Stimulated activated CD4-positive, alpha-beta T cell treated with anti-CD3 and anti-CD28 coated beads, Interleukin-1b, Interleukin-23, amount 100 ng/mL, for 4 hours (primary cell): ENCODE measurements around the gene OTOS.

Experiments used
- DNase-seq, 2 donors: peaks; one replicate each; pipeline ENCODE4 v3.0.0-alpha.2; 2020; ENCODE audit warnings: low read depth in 2 of 2

The OTOS gene

GRCh38 chr2:240114233-240114632 lies 26.2 kb downstream of the OTOS start:
- DNase-seq: no peak

- DNase-seq: no peak
Measured at GRCh38 chr2:240112914-240113690, 27.4 kb downstream of the OTOS start.

GRCh38 chr2:240111253-240111652 lies 29.2 kb downstream of the OTOS start:
- no peak for DNase-seq

- DNase-seq: no peak
Measured at GRCh38 chr2:240109386-240109785, 31.1 kb downstream of the OTOS start.

GRCh38 chr2:240107477-240107796 lies 33.0 kb downstream of the OTOS start:
- no peak for DNase-seq

- no peak for DNase-seq
Measured at GRCh38 chr2:240106765-240107476, 33.5 kb downstream of the OTOS start.

- no peak for DNase-seq
Measured at GRCh38 chr2:240105982-240106381, 34.5 kb downstream of the OTOS start.

- DNase-seq: no peak
Measured at GRCh38 chr2:240103136-240103535, 37.3 kb downstream of the OTOS start.

GRCh38 chr2:240098349-240098748 lies 42.1 kb downstream of the OTOS start:
- DNase-seq: no peak

- DNase-seq: no peak
Measured at GRCh38 chr2:240095556-240096523, 44.6 kb downstream of the OTOS start.

- DNase-seq: no peak
Measured at GRCh38 chr2:240089306-240089705, 51.2 kb downstream of the OTOS start.
